GM12875 (cell line): ENCODE results near the gene GNB1L.

Source experiments
- H3K4me3 ChIP-seq: one replicate; pipeline ENCODE4 v1.5.1; 2011; ENCODE audit warnings: low read depth, low read length, control low read depth
- TF ChIP-seq, protein P1 (sequence below): IDR thresholded peaks from 2 replicates; pipeline ENCODE4 v1.5.1; 2011; ENCODE audit warnings: low read depth, mild to moderate bottlenecking, control low read depth, inconsistent platforms, low read length, moderate library complexity, borderline replicate concordance; ENCODE audit not compliant: insufficient read depth

The GNB1L gene

GRCh38 chr22:19737846-19738663 is 116.6 kb downstream of the GNB1L start:
- H3K4me3 ChIP-seq: no peak overlapping the region
- TF ChIP-seq, protein P1, sequence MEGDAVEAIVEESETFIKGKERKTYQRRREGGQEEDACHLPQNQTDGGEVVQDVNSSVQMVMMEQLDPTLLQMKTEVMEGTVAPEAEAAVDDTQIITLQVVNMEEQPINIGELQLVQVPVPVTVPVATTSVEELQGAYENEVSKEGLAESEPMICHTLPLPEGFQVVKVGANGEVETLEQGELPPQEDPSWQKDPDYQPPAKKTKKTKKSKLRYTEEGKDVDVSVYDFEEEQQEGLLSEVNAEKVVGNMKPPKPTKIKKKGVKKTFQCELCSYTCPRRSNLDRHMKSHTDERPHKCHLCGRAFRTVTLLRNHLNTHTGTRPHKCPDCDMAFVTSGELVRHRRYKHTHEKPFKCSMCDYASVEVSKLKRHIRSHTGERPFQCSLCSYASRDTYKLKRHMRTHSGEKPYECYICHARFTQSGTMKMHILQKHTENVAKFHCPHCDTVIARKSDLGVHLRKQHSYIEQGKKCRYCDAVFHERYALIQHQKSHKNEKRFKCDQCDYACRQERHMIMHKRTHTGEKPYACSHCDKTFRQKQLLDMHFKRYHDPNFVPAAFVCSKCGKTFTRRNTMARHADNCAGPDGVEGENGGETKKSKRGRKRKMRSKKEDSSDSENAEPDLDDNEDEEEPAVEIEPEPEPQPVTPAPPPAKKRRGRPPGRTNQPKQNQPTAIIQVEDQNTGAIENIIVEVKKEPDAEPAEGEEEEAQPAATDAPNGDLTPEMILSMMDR: no peak

DNA sequence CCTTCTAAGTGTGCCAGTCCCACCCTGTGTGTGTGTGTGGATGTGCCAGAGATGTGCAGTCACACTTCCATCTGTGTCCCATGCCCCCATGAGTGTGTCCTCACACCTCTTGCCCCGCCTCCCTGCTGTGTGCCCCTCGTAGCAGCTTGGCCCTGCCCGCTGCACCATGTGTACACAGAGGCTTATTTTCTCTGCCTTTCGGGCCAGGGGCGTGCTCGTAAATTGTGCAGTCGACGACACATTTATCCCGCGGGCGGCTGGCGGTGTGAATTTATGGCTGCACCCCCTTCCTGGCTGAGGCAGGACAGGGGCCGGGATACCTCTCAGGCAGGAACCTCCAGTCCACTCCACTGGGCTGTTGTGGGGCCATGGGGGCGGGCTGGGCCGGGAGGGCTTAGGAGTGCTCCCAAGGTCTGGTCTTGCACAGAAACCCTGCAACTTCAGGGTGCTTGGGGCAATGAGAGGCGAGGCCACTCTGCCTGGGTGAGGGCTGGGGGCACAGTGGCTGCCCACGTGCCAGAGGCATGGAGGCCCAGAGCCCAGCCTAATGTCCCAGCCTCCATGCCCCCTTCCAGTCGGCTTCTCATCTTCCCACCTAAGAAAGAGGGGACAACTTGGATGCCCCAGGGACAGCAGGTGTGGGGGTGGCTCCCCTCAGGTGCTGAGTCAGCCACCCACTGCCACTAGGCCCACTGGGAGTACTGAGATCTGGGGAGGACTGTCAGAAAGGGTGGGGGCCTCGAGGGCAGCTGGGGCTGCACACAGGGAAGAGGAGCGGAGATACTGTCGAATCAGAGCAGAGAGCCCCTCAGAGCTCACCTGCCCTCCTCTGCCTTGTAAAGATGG is 118.8 kb downstream of the GNB1L start:
- H3K4me3 ChIP-seq: no peak overlapping the region
- TF ChIP-seq, protein P1: no peak

DNA sequence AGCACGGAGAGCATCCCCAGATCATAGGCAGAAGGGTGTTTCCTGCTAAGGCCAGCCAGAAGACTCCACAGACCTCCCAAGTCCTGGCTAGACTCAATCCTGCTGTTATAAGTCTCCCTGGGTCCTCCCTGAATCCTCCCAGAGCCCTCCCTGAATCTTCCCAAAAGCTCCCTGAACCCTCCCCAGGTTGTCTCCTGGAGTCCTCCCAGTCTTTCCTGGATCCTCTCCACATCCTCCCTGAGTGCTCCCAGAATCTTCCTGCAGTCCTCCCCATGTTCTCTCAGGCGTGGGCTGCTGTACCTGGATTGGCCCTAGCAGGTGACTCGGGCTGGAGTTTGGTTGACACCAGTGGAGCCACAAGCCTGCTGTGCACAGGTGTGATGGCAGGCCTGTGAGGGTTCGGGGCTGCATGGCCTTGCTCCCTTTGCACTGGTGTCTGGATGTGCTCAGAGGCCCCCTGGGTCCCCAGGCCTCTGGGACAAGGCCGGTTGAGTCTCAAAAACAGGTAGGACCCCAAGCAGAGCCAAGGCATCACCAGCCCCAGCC is 119.8 kb downstream of the GNB1L start:
- no peak overlapping the region for H3K4me3 ChIP-seq
- TF ChIP-seq, protein P1: no peak

- TF ChIP-seq, protein P1: no peak
- no peak overlapping the region for H3K4me3 ChIP-seq
Measured at GRCh38 chr22:19734163-19734562, 120.5 kb downstream of the GNB1L start.

GRCh38 chr22:19733755-19734154 is 120.9 kb downstream of the GNB1L start:
- TF ChIP-seq, protein P1: no peak
- H3K4me3 ChIP-seq: no peak overlapping the region
